Heart right ventricle (tissue), 16 donors: Measurements from ENCODE around the gene DNAJB4. TPM values are rescaled to one million over a fixed set of nuclear protein-coding genes. Genes with fewer than 3 reads are reported as not detected.
"Not testable (repeated sequence)": the region's sequence is repeated elsewhere in the genome, so short reads cannot be mapped to it uniquely, and the experiment has no call there.

ENCODE experiments used
- ATAC-seq, 8 donors: fragments of 200-7000 bp; cut with Tn5 transposase; one replicate each; pipeline ENCODE4 v1.9.1; 2020; ENCODE audit warnings: mild to moderate bottlenecking in 8 of 8, moderate library complexity in 8 of 8, moderate number of reproducible peaks in 1 of 8
- DNase-seq, 2 donors: peaks; one replicate each; pipeline ENCODE4 v3.0.0-alpha.2; 2020
- H3K27ac ChIP-seq, 10 donors: fragments of 200-600 bp; sonication (generic) in 2 of 10; one replicate each; pipeline versions ENCODE4 v1.5.0 to v1.8.0; 2020 to 2022; ENCODE audit warnings: mild to moderate bottlenecking in 3 of 10
- H3K27me3 ChIP-seq, 7 donors: fragments of 200-600 bp; one replicate each; pipeline ENCODE4 v1.8.0; 2021 to 2022; ENCODE audit warnings: mild to moderate bottlenecking in 2 of 7
- H3K36me3 ChIP-seq, 9 donors: fragments of 200-600 bp; sonication (generic) in 1 of 9; one replicate each; pipeline versions ENCODE4 v1.5.0 to v1.8.0; 2020 to 2022; ENCODE audit warnings: mild to moderate bottlenecking in 2 of 9
- H3K4me1 ChIP-seq, 9 donors: fragments of 200-600 bp; sonication (generic) in 1 of 9; one replicate each; pipeline versions ENCODE4 v1.5.0 to v1.8.0; 2020 to 2022; ENCODE audit warnings: mild to moderate bottlenecking in 4 of 9
- H3K4me3 ChIP-seq, 10 donors: fragments of 200-600 bp; sonication (generic) in 2 of 10; one replicate each; pipeline versions ENCODE4 v1.5.0 to v1.8.0; 2020 to 2022; ENCODE audit warnings: mild to moderate bottlenecking in 7 of 10, moderate library complexity in 2 of 10
- H3K9me3 ChIP-seq, 11 donors: fragments of 200-600 bp in 10 of 11; sonication (generic) in 2 of 11; one replicate each; pipeline versions ENCODE4 v1.5.0 to v1.8.0; 2013 to 2022; ENCODE audit warnings: mild to moderate bottlenecking in 2 of 11, control low read depth in 1 of 11, moderate library complexity in 1 of 11
- CTCF ChIP-seq, 9 donors: fragments of 200-600 bp; sonication (generic) in 2 of 9; IDR thresholded peaks; one replicate each; pipeline versions ENCODE4 v1.5.0 to v1.8.0; 2021 to 2022; ENCODE audit warnings: antibody characterized with exemption in 9 of 9, mild to moderate bottlenecking in 5 of 9, moderate library complexity in 1 of 9
- WGBS, 2 donors: extraction: QIAGEN DNeasy Blood & Tissue Kit; methylation state at CpG; one replicate each; pipeline ENCODE4 v1.1.7; 2013; ENCODE audit warnings: inconsistent platforms in 1 of 2; 5-methylcytosine and 5-hydroxymethylcytosine counted together
- intact Hi-C, 10 donors: fragments of 100-400 bp; cut with DNase I; formaldehyde crosslinking; loops; one replicate each; pipeline versions ENCODE4 v1.11.1 to v1.14.2; 2022
- polyA plus RNA-seq, 2 donors: library from polyadenylated mRNA; stranded (reverse); fragments of 200-250 nt; gene quantifications; one replicate each; pipeline ENCODE4 v1.2.3, GENCODE V29; 2013
- total RNA-seq, 10 donors: library from RNA; stranded (reverse); fragmentation: NEBNext Ultra II Directional in 3 of 10; extraction: Animal tissue kit (Norgen Biotek cat#: 25700) in 3 of 10; gene quantifications; one replicate each; pipeline versions ENCODE4 v1.2.1 to v1.2.4, GENCODE V29; 2021 to 2023
- donor health status: Arrhythmogenic right ventricular cardiomyopathy.
- donor health status: ischemic (EF 13 %, LVEDD 7.1; RV severe dilation, severe dysfunction).
- donor health status: healthy with polysubstance abuse.
- donor health status: DM: no; HTN: yes; CAD: no.
- donor health status: DM: no; HTN: no; CAD: no.
- donor health status: ischemic (EF 25% LVEDD 6.9; RV normal size, moderate dysfunction).
- donor health status: ischemic (EF 25% LVEDD 5.7; RV mildly dilated, moderate dysfunction).
- donor health status: healthy.
- donor health status: DM: yes; HTN: yes; CAD: no.
- donor health status: Ischemic cardiomyopathy.
- donor health status: ischemic (EF 35%, LVEDD 5.7; RV mildly dilated, moderate dysfunction).
- donor health status: nonischemic (EF 11% LVEDD 7.7; RV severe dilation, severe dysfunction).
- donor health status: DM: yes; HTN: yes; CAD: no.
- donor health status: PGD.
- donor health status: ischemic (EF 29% LVEDD 5.4; RV normal size, mild dysfunction).
- donor health status: nonischemic (EF 23%, LVEDD 6.1; RV moderate dilation, normal function).

DNAJB4 gene
- total and polyA plus RNA-seq, 12 donors = 38.5 to 178 (median 120) TPM

GRCh38 chr1:77977989-77978292 is 26.8 kb upstream of the DNAJB4 start:
- TF ChIP-seq CTCF (IDR thresholded peaks at IDR 0.05) = no peak
- ATAC-seq (no peak), DNase-seq (no peak)
- Histone ChIP-seq H3K27ac (peak overlapping the region in 9 of 10 donors; percentile 83 to 99 (median 98)), H3K4me3 (peak overlapping the region; percentile 63 to 85 (median 74)), H3K36me3 (peaks cover 0 to 33% (median 0%) of the 10 kb centered on the region in 9 donors), H3K9me3 (no peaks in the 10 kb centered on the region), H3K27me3 (no peaks in the 10 kb centered on the region), H3K4me1 (peaks cover 11 to 68% (median 56%) of the 10 kb centered on the region in 9 donors)
- intact Hi-C loops = loop anchor here in 9 of 10 donors (1.0 to 10.0 kb wide), 7 partner anchors 27 to 137 kb away; partner anchors contain the start of genes DNAJB4 (in 2 of the 9) and GIPC2 (in 1 of the 9)
- 0 to 1% methylated on average over 5 of the region's 5 CpGs for WGBS, 2 donors

GRCh38 chr1:77978293-77978968 is 26.3 kb upstream of the DNAJB4 start:
- 0% methylated on average over 34 of the region's 34 CpGs for WGBS, 2 donors
- Histone ChIP-seq H3K9me3 (no peaks in the 10 kb centered on the region), H3K4me3 (peak overlapping the region; percentile 63 to 85 (median 74)), H3K27me3 (no peaks in the 10 kb centered on the region), H3K27ac (peak overlapping the region; percentile 83 to 99 (median 97)), H3K4me1 (peaks cover 11 to 63% (median 56%) of the 10 kb centered on the region in 9 donors), H3K36me3 (peaks cover 0 to 31% (median 0%) of the 10 kb centered on the region in 9 donors)
- no peak for TF ChIP-seq CTCF (IDR thresholded peaks at IDR 0.05)
- ATAC-seq = peak; percentile 63 to 82 (median 74)
- intact Hi-C loops = loop anchor here in 9 of 10 donors (1.0 to 10.0 kb wide), 7 partner anchors 26 to 136 kb away; partner anchors contain the start of genes DNAJB4 (in 2 of the 9) and GIPC2 (in 1 of the 9)
- peak in 1 of 2 donors; percentile 85 for DNase-seq

GRCh38 chr1:77978969-77979876 is 25.5 kb upstream of the DNAJB4 start, which contains the start of gene FUBP1:
FUBP1 (minus strand) TSS chr1:77979072; CDS start chr1:77979004, 68 bp downstream.
- ATAC-seq (peak; percentile 94 to 97 (median 94)), DNase-seq (peak; percentile 89 to 98)
- peak within 1 kb of the TSS; percentile 83 to 99 (median 97) for H3K27ac ChIP-seq
- H3K4me1 ChIP-seq = peaks cover 11 to 60% (median 55%) of the 10 kb centered on the region in 9 donors
- no peaks in the 10 kb centered on the region for H3K9me3 ChIP-seq
- intact Hi-C loops = loop anchor here in 9 of 10 donors (1.0 to 10.0 kb wide), 8 partner anchors 25 to 136 kb away; partner anchors contain the start of genes DNAJB4 (in 5 of the 9) and GIPC2 (in 1 of the 9)
- no peaks in the 10 kb centered on the region for H3K27me3 ChIP-seq
- WGBS, 2 donors = 0 to 1% methylated on average over 57 of the region's 57 CpGs
- TF ChIP-seq CTCF (IDR thresholded peaks at IDR 0.05) = peak; percentile 55 to 89 (median 76)
- peak within 1 kb of the TSS; percentile 64 to 85 (median 74) for H3K4me3 ChIP-seq
- H3K36me3 ChIP-seq = peaks cover 0 to 23% (median 0%) of the 10 kb centered on the region in 9 donors

- intact Hi-C loops = loop anchor here in 1 of 10 donors (10.0 kb wide), 1 partner anchor 131 kb away; no protein-coding TSS in a partner anchor
- 82 to 87% methylated on average over 8 of the region's 8 CpGs for whole genome bisulfite sequencing, 2 donors
- peak overlapping the region in 3 of 10 donors; percentile 40 to 71 (median 47) for H3K27ac ChIP-seq
- H3K9me3 ChIP-seq, H3K36me3 ChIP-seq, ATAC-seq, H3K27me3 ChIP-seq, DNase-seq, H3K4me3 ChIP-seq: not testable (repeated sequence)
- H3K4me1 ChIP-seq = peaks cover 0 to 61% (median 41%) of the 10 kb centered on the region in 9 donors
These were observed 21.3 kb upstream of the DNAJB4 start for GRCh38 chr1:77983352-77983996.
